Subcutaneous adipose tissue (tissue), 4 donors: ENCODE results near the gene PLCB1. TPM values are rescaled to one million over a fixed set of nuclear protein-coding genes. Genes with fewer than 3 reads are reported as not detected.

Experiments used
- CTCF ChIP-seq: fragments of 450-650 bp; IDR thresholded peaks from one replicate; pipeline ENCODE4 v1.5.1; 2016; ENCODE audit warnings: low read depth, mild to moderate bottlenecking, control low read depth, antibody characterized with exemption, moderate library complexity
- total RNA-seq, 4 donors: library from RNA; depleted of rRNA; stranded (reverse); fragments of >200 nt; gene quantifications; one replicate each; pipeline ENCODE4 v1.1.0, GENCODE V29; 2016

PLCB1 gene
- total RNA-seq, 4 donors from 2014 or later: 14.1 to 26.7 (median 18.4) TPM

GRCh38 chr20:8578161-8578865 is 446.2 kb downstream of the PLCB1 start:
- no peak for TF ChIP-seq CTCF

- no peak for TF ChIP-seq CTCF
Measured at GRCh38 chr20:8579035-8579434, 447.0 kb downstream of the PLCB1 start.

DNA sequence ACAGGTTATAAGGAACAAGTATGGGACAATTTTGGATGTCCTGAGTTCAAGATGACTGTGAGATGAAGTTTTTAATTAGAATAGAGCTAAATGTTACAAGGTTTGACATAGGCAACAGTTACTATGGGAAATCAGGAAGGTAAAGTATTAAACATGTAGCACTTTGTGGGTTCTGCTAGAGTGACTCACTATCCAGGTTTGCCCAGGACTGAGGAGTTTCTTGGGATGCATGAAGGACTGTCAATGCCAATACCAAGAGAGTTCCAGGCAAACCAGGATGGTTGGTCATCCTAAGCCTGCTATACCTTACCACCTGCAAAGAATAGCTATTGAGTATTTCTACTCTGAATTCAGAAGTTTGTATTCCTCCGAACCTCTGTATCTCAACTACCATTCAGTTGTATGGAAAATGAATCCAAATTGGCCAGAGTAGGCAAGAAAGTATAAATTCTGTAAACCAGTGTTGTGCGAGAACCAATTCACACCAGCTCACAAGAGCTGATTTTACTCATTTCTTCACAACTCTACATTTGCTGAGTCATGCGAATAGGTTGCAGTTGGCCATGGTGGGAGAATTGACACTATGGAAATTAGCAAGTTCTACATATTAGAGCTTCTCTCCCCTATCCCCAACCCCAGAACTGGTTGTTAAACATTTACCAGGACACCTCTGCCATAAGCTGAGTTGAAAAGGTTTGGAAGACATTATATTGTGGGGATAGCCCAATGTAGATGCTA is 449.5 kb downstream of the PLCB1 start:
- TF ChIP-seq CTCF: no peak

DNA sequence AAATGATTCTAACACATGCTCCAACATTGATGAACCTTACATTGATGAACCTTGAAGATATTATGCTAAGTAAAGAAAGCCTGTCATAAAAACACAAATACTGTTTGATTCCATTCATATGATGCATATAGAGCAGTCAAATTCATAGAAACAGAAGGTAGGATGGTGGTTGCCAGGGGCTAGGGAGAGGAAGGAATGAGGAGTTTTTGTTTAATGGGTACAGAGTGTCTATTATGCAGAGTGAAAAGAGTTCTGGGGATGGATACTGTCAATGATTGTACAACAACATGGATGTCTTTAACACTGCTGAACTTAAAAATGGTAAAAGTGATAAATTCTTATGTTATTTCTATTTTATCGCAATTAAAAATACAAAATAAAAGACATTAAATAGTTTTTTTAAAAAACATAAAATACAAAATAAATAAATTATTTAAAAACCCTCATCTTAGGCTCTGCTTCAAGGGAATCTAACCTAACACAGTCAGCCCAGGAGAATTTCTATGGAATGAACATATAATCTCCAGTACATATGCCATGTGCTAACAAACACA is 451.0 kb downstream of the PLCB1 start:
- TF ChIP-seq CTCF: no peak

- TF ChIP-seq CTCF: no peak
Measured at GRCh38 chr20:8583566-8584043, 451.5 kb downstream of the PLCB1 start.

- TF ChIP-seq CTCF: no peak
Measured at GRCh38 chr20:8587251-8587650, 455.2 kb downstream of the PLCB1 start.

DNA sequence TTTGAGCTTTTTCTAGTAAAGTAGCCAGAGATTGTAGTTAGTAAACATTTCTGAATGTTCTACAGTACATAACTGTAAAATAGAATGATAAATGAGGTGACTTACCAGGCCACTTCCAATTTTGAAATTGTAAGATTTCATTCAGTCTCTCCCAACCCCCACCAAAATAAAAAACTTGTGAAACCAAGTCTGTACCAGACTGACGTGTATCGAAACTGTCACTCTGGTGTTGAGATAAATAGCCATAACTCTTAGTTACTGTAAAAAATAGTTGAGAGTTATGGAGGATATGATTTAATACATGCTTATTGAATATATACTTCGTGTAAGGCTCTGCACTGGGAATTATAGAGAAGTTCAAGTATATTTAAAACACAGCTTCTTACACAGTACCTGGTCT is 455.7 kb downstream of the PLCB1 start:
- no peak for TF ChIP-seq CTCF
